ENCODE measurements around the gene RHPN2.

Gene RHPN2

GRCh38 chr19:33064458-33064791 is 263 bp downstream of the RHPN2 start:
- TF ChIP-seq TEAD4 (IDR thresholded peaks at IDR 0.05), result no peak
- no peak for TF ChIP-seq YY1 (IDR thresholded peaks at IDR 0.05; ENCODE audit: low read depth)
- no peak for TF ChIP-seq EP300 (IDR thresholded peaks at IDR 0.05; ENCODE audit: borderline replicate concordance)

GRCh38 chr19:33063753-33064457 is 783 bp downstream of the RHPN2 start:
- no peak for TF ChIP-seq RAD21 (IDR thresholded peaks at IDR 0.05; ENCODE audit: low read depth)
- TF ChIP-seq USF1 (IDR thresholded peaks at IDR 0.05), result no peak

GRCh38 chr19:33063356-33063752 is 1.3 kb downstream of the RHPN2 start:
- TF ChIP-seq TEAD4 (IDR thresholded peaks at IDR 0.05) (no peak), CEBPB (IDR thresholded peaks at IDR 0.05) (no peak), YY1 (IDR thresholded peaks at IDR 0.05; ENCODE audit: low read depth) (no peak), NFIC (IDR thresholded peaks at IDR 0.05) (no peak), TCF12 (IDR thresholded peaks at IDR 0.05; ENCODE audit: low read depth) (no peak), FOXM1 (IDR thresholded peaks at IDR 0.05; ENCODE audit: borderline replicate concordance, low read depth) (no peak), EP300 (IDR thresholded peaks at IDR 0.05; ENCODE audit: borderline replicate concordance) (no peak), EGR1 (IDR thresholded peaks at IDR 0.05) (no peak), REST (IDR thresholded peaks at IDR 0.05; ENCODE audit: low read depth) (no peak), ZBTB7A (IDR thresholded peaks at IDR 0.05; ENCODE audit: low read depth) (no peak), USF1 (IDR thresholded peaks at IDR 0.05) (no peak), MAX (IDR thresholded peaks at IDR 0.05) (no peak), CREB1 (IDR thresholded peaks at IDR 0.05; ENCODE audit: low read depth) (no peak), RAD21 (IDR thresholded peaks at IDR 0.05; ENCODE audit: low read depth) (no peak)

GRCh38 chr19:33062902-33063301 is 1.8 kb downstream of the RHPN2 start:
- TF ChIP-seq USF1 (IDR thresholded peaks at IDR 0.05), result no peak
- no peak for TF ChIP-seq CREB1 (IDR thresholded peaks at IDR 0.05; ENCODE audit: low read depth)
- no peak for TF ChIP-seq YY1 (IDR thresholded peaks at IDR 0.05; ENCODE audit: low read depth)
- TF ChIP-seq ZBTB7A (IDR thresholded peaks at IDR 0.05; ENCODE audit: low read depth), result no peak
- no peak for TF ChIP-seq EP300 (IDR thresholded peaks at IDR 0.05; ENCODE audit: borderline replicate concordance)
- TF ChIP-seq NFIC (IDR thresholded peaks at IDR 0.05), result no peak
- TF ChIP-seq MAX (IDR thresholded peaks at IDR 0.05), result no peak

GRCh38 chr19:33060586-33060985 is 4.1 kb downstream of the RHPN2 start:
- no peak for TF ChIP-seq TCF12 (IDR thresholded peaks at IDR 0.05; ENCODE audit: low read depth)
- no peak for TF ChIP-seq NFIC (IDR thresholded peaks at IDR 0.05)
- no peak for TF ChIP-seq EGR1 (IDR thresholded peaks at IDR 0.05)
- no peak for TF ChIP-seq RAD21 (IDR thresholded peaks at IDR 0.05; ENCODE audit: low read depth)
- TF ChIP-seq CEBPB (IDR thresholded peaks at IDR 0.05), result no peak
- TF ChIP-seq ZBTB7A (IDR thresholded peaks at IDR 0.05; ENCODE audit: low read depth), result no peak
- TF ChIP-seq TEAD4 (IDR thresholded peaks at IDR 0.05), result no peak
- no peak for TF ChIP-seq EP300 (IDR thresholded peaks at IDR 0.05; ENCODE audit: borderline replicate concordance)
- TF ChIP-seq FOXM1 (IDR thresholded peaks at IDR 0.05; ENCODE audit: borderline replicate concordance, low read depth), result no peak
- no peak for TF ChIP-seq CREB1 (IDR thresholded peaks at IDR 0.05; ENCODE audit: low read depth)
- TF ChIP-seq MAX (IDR thresholded peaks at IDR 0.05), result no peak
- TF ChIP-seq YY1 (IDR thresholded peaks at IDR 0.05; ENCODE audit: low read depth), result no peak
- TF ChIP-seq USF1 (IDR thresholded peaks at IDR 0.05), result no peak
- TF ChIP-seq TAF1 (IDR thresholded peaks at IDR 0.05; ENCODE audit: low read depth), result no peak
- TF ChIP-seq REST (IDR thresholded peaks at IDR 0.05; ENCODE audit: low read depth), result no peak
